Sigmoid colon (tissue), 4 donors: Measurements from ENCODE around the gene KIF23.

Source experiments
- CTCF ChIP-seq, 4 experiments: fragments of 450-650 bp in 3 of 4; fragments of 200-600 bp in 1 of 4; IDR thresholded peaks; one replicate each; pipeline ENCODE4 v1.5.1; 2016 to 2019; ENCODE audit warnings: antibody characterized with exemption in 4 of 4, mild to moderate bottlenecking in 3 of 4, moderate library complexity in 2 of 4
- EP300 ChIP-seq, 4 donors: sonication (generic); formaldehyde crosslinking; IDR thresholded peaks; one replicate each; pipeline ENCODE4 v1.6.1; 2017; ENCODE audit warnings: antibody characterized with exemption in 4 of 4
- POLR2AphosphoS5 ChIP-seq, 4 donors: sonication (generic); formaldehyde crosslinking; IDR thresholded peaks; one replicate each; pipeline ENCODE4 v1.6.1; 2017; ENCODE audit warnings: antibody characterized with exemption in 4 of 4

- TF ChIP-seq POLR2AphosphoS5 (IDR thresholded peaks at IDR 0.05) (no peak), CTCF (IDR thresholded peaks at IDR 0.05) (no peak), EP300 (IDR thresholded peaks at IDR 0.05) (no peak)
Observed at GRCh38 chr15:69486481-69487110, 72.4 kb downstream of the KIF23 start.
